Spleen (tissue), 11 donors: ENCODE data around the gene PTPRN2. TPM values are rescaled to one million over a fixed set of nuclear protein-coding genes. Genes with fewer than 3 reads are reported as not detected.

Experiments
- DNase-seq: peaks from one replicate; pipeline ENCODE4 v3.0.0-alpha.2; 2020
- H3K27ac ChIP-seq, 8 donors: fragments of 200-600 bp; sonication (generic) in 7 of 8; 1 replicate in 4 of 8; 2 replicates in 4 of 8; pipeline versions ENCODE4 v1.5.0 to v1.8.0; 2016 to 2021; ENCODE audit warnings: inconsistent platforms in 4 of 8, mild to moderate bottlenecking in 4 of 8, moderate library complexity in 1 of 8
- H3K27me3 ChIP-seq, 7 donors: fragments of 200-600 bp; sonication (generic) in 6 of 7; replicated peaks in 1 of 7; 1 replicate in 4 of 7; 2 replicates in 3 of 7; pipeline versions ENCODE4 v1.5.0 to v1.8.0; 2016 to 2021; ENCODE audit warnings: inconsistent platforms in 3 of 7, mild to moderate bottlenecking in 1 of 7
- H3K36me3 ChIP-seq, 6 donors: fragments of 200-600 bp; sonication (generic) in 5 of 6; 1 replicate in 4 of 6; 2 replicates in 2 of 6; pipeline versions ENCODE4 v1.5.0 to v1.8.0; 2016 to 2021; ENCODE audit warnings: inconsistent platforms in 2 of 6
- H3K4me1 ChIP-seq, 6 donors: fragments of 200-600 bp; sonication (generic) in 5 of 6; 1 replicate in 3 of 6; 2 replicates in 3 of 6; pipeline versions ENCODE4 v1.5.0 to v1.8.0; 2016 to 2021; ENCODE audit warnings: inconsistent platforms in 3 of 6
- H3K4me3 ChIP-seq, 8 donors: fragments of 200-600 bp; sonication (generic) in 7 of 8; 1 replicate in 4 of 8; 2 replicates in 4 of 8; pipeline versions ENCODE4 v1.5.0 to v1.8.0; 2016 to 2021; ENCODE audit warnings: inconsistent platforms in 4 of 8, mild to moderate bottlenecking in 4 of 8, moderate library complexity in 2 of 8
- H3K9me3 ChIP-seq, 8 donors: fragments of 200-600 bp; sonication (generic) in 7 of 8; 1 replicate in 4 of 8; 2 replicates in 4 of 8; pipeline versions ENCODE4 v1.5.0 to v1.8.0; 2016 to 2021; ENCODE audit warnings: inconsistent platforms in 4 of 8
- POLR2A ChIP-seq, 3 donors: fragments of 450-650 bp; IDR thresholded peaks; one replicate each; pipeline ENCODE4 v1.5.1; 2017; ENCODE audit warnings: antibody characterized with exemption in 3 of 3, mild to moderate bottlenecking in 1 of 3
- POLR2AphosphoS5 ChIP-seq, 3 donors: sonication (generic); formaldehyde crosslinking; IDR thresholded peaks; one replicate each; pipeline ENCODE4 v1.5.1; 2017; ENCODE audit warnings: antibody characterized with exemption in 3 of 3
- WGBS, 5 donors: extraction: QIAGEN DNeasy Blood & Tissue Kit in 3 of 5; methylation state at CpG; one replicate each; pipeline versions ENCODE4 v1.1.5 to v1.1.7; 2013 to 2018; 5-methylcytosine and 5-hydroxymethylcytosine counted together
- intact Hi-C: fragments of 100-400 bp; cut with DNase I; formaldehyde crosslinking; loops from one replicate; pipeline ENCODE4 v1.15.0; 2023; ENCODE audit warnings: low total_unique reads
- polyA plus RNA-seq, 3 donors: library from polyadenylated mRNA; stranded (reverse); fragments of 200-250 nt; gene quantifications; one replicate each; pipeline ENCODE4 v1.2.1, GENCODE V29; 2013
- total RNA-seq, 7 donors: library from RNA; depleted of rRNA in 3 of 7; stranded (reverse); fragments of >200 nt in 3 of 7; fragmentation: NEBNext Ultra II Directional in 4 of 7; extraction: Animal tissue kit (Norgen Biotek cat#: 25700) in 4 of 7; gene quantifications; one replicate each; pipeline versions ENCODE4 v1.1.0 to v1.2.1, GENCODE V29; 2016 to 2021
- TF ChIP-seq, protein P1 (sequence below), 11 experiments: fragments of 200-600 bp in 7 of 11; fragments of 450-650 bp in 4 of 11; sonication (generic) in 4 of 11; IDR thresholded peaks in 8 of 11; conservative IDR thresholded peaks in 3 of 11; 1 replicate in 7 of 11; 2 replicates in 4 of 11; pipeline versions ENCODE4 v1.4.0 to v1.8.0; 2016 to 2021; ENCODE audit warnings: antibody characterized with exemption in 11 of 11, inconsistent platforms in 4 of 11, mild to moderate bottlenecking in 1 of 11
- donor health status: healthy with polysubstance abuse.
- donor health status: DM: no; HTN: no; CAD: no; lungs with moderate emphysema.
- donor health status: DM: no; HTN: no; CAD: no.
- donor health status: Bipolar disorder and iron deficiency.
- donor health status: healthy.
- donor health status: DM: no; HTN: no; CAD: no.
- donor health status: DM: yes; HTN: yes; CAD: no.

Gene PTPRN2
- total and polyA plus RNA-seq, 10 donors, result 7.0 to 22.8 (median 16.8) TPM

DNA sequence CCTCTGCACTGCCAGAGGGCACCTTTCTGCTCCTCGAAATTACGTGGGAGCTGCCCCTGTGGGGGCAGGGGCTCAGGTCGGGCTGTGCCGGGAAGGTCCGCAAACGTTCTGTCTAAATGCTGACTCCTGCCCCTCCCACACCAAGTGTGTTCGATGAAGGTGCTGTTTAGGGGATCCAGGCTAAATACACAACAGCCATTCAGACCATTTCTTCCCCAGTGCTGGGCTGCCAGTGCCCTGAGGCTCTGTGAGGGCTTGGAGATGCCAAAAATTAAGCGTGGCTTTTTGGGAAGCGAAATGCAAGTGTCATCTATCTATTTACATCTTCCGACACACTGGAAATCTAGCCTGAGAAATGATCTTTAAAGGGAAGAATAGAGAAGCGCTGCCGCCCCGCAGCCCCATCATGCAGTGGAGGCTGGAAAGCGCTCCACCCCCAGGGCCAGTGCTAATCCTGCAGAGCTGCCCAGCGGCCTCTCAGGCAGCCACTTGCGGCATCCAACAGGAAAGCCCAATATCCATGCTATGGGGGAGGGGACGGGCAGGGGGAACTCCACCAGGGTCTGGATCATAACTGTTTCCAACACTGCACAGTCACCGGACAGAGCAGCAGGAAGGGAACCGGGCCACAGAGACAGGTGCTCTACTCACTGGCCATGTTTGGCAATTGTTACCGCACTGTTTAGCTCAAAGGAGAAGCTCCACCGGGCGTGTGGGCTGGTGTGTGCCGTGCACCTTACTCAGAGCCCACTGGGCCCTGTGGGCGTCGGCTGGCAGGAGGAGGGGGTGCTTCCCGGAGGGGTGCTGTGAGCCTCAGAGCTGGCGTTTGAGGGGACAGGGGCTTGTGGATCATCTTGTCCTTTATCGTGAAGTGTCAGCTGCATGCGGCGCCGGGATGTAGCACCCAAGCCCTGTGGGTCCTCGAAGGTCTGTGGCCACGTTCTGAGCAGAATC, 1045.3 kb downstream of the PTPRN2 start:
- intact Hi-C loops, result no loop called here
- H3K4me3 ChIP-seq, result no peak overlapping the region
- peaks cover 0 to 58% (median 3%) of the 10 kb centered on the region in 6 donors for H3K36me3 ChIP-seq
- H3K9me3 ChIP-seq, result no peaks in the 10 kb centered on the region
- no peaks in the 10 kb centered on the region for H3K27me3 ChIP-seq
- TF ChIP-seq POLR2A (IDR thresholded peaks at IDR 0.05) (no peak), POLR2AphosphoS5 (IDR thresholded peaks at IDR 0.05) (no peak)
- TF ChIP-seq, protein P1, sequence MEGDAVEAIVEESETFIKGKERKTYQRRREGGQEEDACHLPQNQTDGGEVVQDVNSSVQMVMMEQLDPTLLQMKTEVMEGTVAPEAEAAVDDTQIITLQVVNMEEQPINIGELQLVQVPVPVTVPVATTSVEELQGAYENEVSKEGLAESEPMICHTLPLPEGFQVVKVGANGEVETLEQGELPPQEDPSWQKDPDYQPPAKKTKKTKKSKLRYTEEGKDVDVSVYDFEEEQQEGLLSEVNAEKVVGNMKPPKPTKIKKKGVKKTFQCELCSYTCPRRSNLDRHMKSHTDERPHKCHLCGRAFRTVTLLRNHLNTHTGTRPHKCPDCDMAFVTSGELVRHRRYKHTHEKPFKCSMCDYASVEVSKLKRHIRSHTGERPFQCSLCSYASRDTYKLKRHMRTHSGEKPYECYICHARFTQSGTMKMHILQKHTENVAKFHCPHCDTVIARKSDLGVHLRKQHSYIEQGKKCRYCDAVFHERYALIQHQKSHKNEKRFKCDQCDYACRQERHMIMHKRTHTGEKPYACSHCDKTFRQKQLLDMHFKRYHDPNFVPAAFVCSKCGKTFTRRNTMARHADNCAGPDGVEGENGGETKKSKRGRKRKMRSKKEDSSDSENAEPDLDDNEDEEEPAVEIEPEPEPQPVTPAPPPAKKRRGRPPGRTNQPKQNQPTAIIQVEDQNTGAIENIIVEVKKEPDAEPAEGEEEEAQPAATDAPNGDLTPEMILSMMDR (IDR thresholded peaks at IDR 0.05 in 8 of 11, conservative IDR thresholded peaks at IDR 0.05 in 3 of 11), result no peak
- no peak overlapping the region for H3K27ac ChIP-seq
- WGBS, 5 donors, result 91 to 94% (median 92%) methylated on average over 24 to 33 of the region's 33 CpGs
- no peaks in the 10 kb centered on the region for H3K4me1 ChIP-seq
- DNase-seq, result peak; percentile 61

DNA sequence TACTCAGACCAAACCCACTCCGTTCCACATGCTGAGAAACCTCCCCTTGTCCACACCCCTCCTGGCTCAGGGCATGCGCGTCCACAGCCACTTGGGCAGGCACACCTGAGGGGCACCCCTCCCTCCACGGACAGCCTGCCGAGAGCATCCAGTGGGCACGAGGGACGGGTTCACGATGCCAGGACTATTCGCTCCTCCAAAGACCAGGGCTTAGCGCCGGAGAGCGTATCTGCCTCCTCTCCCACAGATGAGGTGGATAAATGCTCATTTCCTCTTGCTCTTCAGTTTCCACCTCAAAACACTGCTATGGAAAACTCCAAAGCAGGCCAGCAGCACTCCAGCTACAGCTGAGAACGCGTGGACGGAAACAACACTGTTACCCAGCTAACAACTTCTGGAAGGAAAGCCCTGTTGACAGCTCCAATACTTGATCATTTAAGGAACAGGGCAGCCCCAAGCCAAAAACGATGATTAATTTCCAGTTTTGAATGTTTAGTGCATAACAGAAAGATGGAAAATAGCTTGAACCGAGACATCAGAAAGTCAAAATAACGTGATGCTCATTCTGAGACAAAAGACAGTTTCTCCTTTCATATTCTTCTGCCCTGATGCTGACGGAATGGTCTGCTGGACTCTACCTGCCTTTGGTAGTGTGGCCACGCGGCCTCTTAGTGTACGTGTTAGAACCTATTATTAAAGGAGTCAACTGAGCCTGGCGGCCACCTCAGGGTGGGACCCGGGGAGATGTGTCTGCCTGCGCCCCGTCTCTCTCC, 1046.1 kb downstream of the PTPRN2 start:
- Histone ChIP-seq H3K27me3 (no peaks in the 10 kb centered on the region), H3K4me3 (no peak overlapping the region)
- WGBS, 5 donors, result 91 to 95% (median 93%) methylated on average over 26 of the region's 26 CpGs

DNA sequence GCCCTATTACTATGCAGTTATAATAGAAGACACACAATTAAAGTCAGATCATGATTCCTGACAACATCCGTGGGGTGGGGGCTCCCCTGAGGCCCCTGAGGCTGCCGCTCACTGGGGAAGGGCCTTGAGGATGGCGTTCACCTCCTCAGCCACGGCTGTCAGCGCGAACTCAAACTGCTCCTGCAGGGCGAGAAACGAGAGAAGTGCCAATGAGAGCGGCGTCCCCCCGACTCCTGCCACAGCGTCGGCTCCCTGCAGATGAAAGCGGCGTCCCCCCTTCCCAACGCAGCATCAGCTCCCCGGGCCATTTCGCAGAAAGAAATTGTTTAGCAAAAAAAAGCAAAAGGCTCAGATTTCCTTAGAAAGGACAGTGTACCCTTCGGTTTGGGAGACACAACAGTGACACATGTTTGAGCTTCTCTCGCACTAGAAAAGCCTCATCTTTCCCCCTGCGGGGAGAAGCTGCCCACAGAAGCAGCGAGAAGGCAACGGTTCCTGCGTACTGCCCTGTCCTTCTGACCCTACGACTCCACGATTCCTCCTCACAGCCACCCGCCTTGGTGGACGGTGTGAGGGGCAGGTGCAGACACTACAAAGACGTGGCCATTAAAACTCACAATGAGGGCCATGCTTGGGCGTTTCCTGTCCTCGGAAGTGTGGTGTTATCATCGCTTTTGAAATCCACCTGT, 1046.9 kb downstream of the PTPRN2 start:
- Histone ChIP-seq H3K4me3 (no peak overlapping the region), H3K27ac (no peak overlapping the region), H3K9me3 (no peaks in the 10 kb centered on the region), H3K4me1 (no peaks in the 10 kb centered on the region), H3K27me3 (no peaks in the 10 kb centered on the region), H3K36me3 (peaks cover 0 to 44% (median 0%) of the 10 kb centered on the region in 6 donors)
- 84 to 91% (median 89%) methylated on average over 32 of the region's 32 CpGs for WGBS, 5 donors
- intact Hi-C loops, result no loop called here
- TF ChIP-seq POLR2AphosphoS5 (IDR thresholded peaks at IDR 0.05) (no peak), POLR2A (IDR thresholded peaks at IDR 0.05) (no peak)
- TF ChIP-seq, protein P1 (IDR thresholded peaks at IDR 0.05 in 8 of 11, conservative IDR thresholded peaks at IDR 0.05 in 3 of 11), result no peak
- peak; percentile 65 for DNase-seq

More for the DNA sequence above, 1046.1 kb downstream of the PTPRN2 start:
- no peaks in the 10 kb centered on the region for H3K9me3 ChIP-seq
- no peaks in the 10 kb centered on the region for H3K4me1 ChIP-seq
- intact Hi-C loops, result no loop called here
- DNase-seq, result peak; percentile 66
- TF ChIP-seq, protein P1 (IDR thresholded peaks at IDR 0.05 in 8 of 11, conservative IDR thresholded peaks at IDR 0.05 in 3 of 11), result no peak
- TF ChIP-seq POLR2A (IDR thresholded peaks at IDR 0.05) (no peak), POLR2AphosphoS5 (IDR thresholded peaks at IDR 0.05) (no peak)
- no peak overlapping the region for H3K27ac ChIP-seq
- peaks cover 0 to 49% (median 0%) of the 10 kb centered on the region in 6 donors for H3K36me3 ChIP-seq
